Thyroid gland (tissue), 4 donors: ENCODE results near the gene FAM117A. TPM values are rescaled to one million over a fixed set of nuclear protein-coding genes. Genes with fewer than 3 reads are reported as not detected.

Experiments used
- DNase-seq, 2 donors: peaks; one replicate each; pipeline ENCODE4 v3.0.0-alpha.2; 2019
- H3K27ac ChIP-seq, 3 donors: fragments of 200-600 bp; sonication (generic); 1 replicate in 2 of 3; 2 replicates in 1 of 3; pipeline ENCODE4 v1.5.1; 2016 to 2019; ENCODE audit warnings: mild to moderate bottlenecking in 1 of 3, moderate library complexity in 1 of 3
- H3K27me3 ChIP-seq: fragments of 200-600 bp; sonication (generic); one replicate; pipeline ENCODE4 v1.5.1; 2019
- H3K36me3 ChIP-seq, 2 donors: fragments of 200-600 bp; sonication (generic); one replicate each; pipeline ENCODE4 v1.5.1; 2016 to 2019
- H3K4me1 ChIP-seq, 2 donors: fragments of 200-600 bp; sonication (generic); one replicate each; pipeline ENCODE4 v1.5.1; 2017 to 2019
- H3K4me3 ChIP-seq, 3 donors: fragments of 200-600 bp; sonication (generic); replicated peaks in 1 of 3; 1 replicate in 2 of 3; 2 replicates in 1 of 3; pipeline ENCODE4 v1.5.1; 2016; ENCODE audit warnings: mild to moderate bottlenecking in 1 of 3
- H3K9me3 ChIP-seq: fragments of 200-600 bp; sonication (generic); one replicate; pipeline ENCODE4 v1.5.1; 2017
- POLR2A ChIP-seq, 2 donors: fragments of 450-650 bp; IDR thresholded peaks; one replicate each; pipeline ENCODE4 v1.6.1; 2017; ENCODE audit warnings: antibody characterized with exemption in 2 of 2, mild to moderate bottlenecking in 2 of 2, moderate library complexity in 1 of 2
- WGBS, 2 donors: methylation state at CpG; one replicate each; pipeline ENCODE4 v1.1.5; 2017; 5-methylcytosine and 5-hydroxymethylcytosine counted together
- intact Hi-C: fragments of 100-400 bp; cut with DNase I; formaldehyde crosslinking; loops from one replicate; pipeline ENCODE4 v1.15.1; 2023
- total RNA-seq, 4 donors: library from RNA; depleted of rRNA; stranded (reverse); fragments of >200 nt; gene quantifications; one replicate each; pipeline ENCODE4 v1.2.3, GENCODE V29; 2016
- TF ChIP-seq, protein P1 (sequence below), 6 experiments: fragments of 200-600 bp in 3 of 6; fragments of 450-650 bp in 3 of 6; sonication (generic) in 3 of 6; IDR thresholded peaks; one replicate each; pipeline ENCODE4 v1.5.1; 2016 to 2019; ENCODE audit warnings: antibody characterized with exemption in 6 of 6, mild to moderate bottlenecking in 2 of 6, inconsistent platforms in 1 of 6, moderate library complexity in 1 of 6

FAM117A gene
- total RNA-seq, 4 donors from 2014 or later = 12.4 to 41.5 (median 23.3) TPM

DNA sequence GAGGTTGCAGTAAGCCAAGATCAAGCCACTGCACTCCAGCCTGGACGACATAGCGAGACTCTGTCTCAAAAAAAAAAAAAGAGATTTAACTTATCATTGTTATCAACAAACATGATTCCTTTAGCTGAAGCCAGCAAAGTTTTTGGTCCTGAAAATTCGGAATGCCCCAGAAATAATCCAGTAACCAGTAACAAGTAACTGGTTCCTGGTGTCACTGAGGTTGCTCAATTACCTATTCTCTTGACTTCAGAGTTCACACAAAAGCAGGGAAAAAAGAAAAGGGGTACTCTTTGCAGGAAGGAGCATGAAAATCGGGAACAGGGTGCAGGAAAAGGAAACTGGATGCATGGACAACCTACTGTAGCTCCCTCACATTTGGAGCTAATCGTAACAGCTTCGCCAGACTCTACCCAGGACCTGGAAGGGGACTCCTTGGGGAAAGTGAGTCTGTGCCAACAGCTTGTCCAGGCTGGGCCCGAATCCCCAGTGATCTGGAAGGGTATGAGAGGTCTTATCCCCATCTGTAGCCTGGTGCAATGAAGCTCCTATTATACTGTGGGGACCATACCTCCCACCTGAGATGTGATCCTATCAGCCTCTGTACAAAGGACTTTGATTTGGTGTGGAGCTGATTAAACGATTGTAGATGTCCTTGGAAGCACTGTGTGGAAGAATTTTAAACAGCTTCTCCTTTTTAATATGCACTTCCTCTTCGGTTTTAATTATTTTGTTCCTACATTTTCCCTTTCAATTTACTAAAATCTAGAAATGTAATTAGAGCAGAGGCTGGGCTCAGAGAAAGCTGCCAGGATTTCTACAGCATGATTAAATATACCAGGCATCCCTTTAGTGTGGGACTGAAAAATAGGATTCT, 82.6 kb downstream of the FAM117A start:
- intact Hi-C loops = no loop called here

GRCh38 chr17:49680314-49680713, 83.6 kb downstream of the FAM117A start:
- H3K4me3 ChIP-seq = no peak overlapping the region
- H3K9me3 ChIP-seq = no peaks in the 10 kb centered on the region
- H3K36me3 ChIP-seq = no peaks in the 10 kb centered on the region
- no peak overlapping the region for H3K27ac ChIP-seq
- peaks cover 14 to 19% of the 10 kb centered on the region in 2 donors for H3K4me1 ChIP-seq
- intact Hi-C loops = no loop called here
- WGBS, 2 donors = 75 to 76% methylated on average over 6 of the region's 6 CpGs
- no peak for DNase-seq
- TF ChIP-seq POLR2A (IDR thresholded peaks at IDR 0.05) = no peak
- TF ChIP-seq, protein P1, sequence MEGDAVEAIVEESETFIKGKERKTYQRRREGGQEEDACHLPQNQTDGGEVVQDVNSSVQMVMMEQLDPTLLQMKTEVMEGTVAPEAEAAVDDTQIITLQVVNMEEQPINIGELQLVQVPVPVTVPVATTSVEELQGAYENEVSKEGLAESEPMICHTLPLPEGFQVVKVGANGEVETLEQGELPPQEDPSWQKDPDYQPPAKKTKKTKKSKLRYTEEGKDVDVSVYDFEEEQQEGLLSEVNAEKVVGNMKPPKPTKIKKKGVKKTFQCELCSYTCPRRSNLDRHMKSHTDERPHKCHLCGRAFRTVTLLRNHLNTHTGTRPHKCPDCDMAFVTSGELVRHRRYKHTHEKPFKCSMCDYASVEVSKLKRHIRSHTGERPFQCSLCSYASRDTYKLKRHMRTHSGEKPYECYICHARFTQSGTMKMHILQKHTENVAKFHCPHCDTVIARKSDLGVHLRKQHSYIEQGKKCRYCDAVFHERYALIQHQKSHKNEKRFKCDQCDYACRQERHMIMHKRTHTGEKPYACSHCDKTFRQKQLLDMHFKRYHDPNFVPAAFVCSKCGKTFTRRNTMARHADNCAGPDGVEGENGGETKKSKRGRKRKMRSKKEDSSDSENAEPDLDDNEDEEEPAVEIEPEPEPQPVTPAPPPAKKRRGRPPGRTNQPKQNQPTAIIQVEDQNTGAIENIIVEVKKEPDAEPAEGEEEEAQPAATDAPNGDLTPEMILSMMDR (IDR thresholded peaks at IDR 0.05) = no peak
- no peaks in the 10 kb centered on the region for H3K27me3 ChIP-seq

More for the DNA sequence above, 82.6 kb downstream of the FAM117A start:
- no peak for DNase-seq
- Histone ChIP-seq H3K36me3 (no peaks in the 10 kb centered on the region), H3K4me3 (no peak overlapping the region), H3K4me1 (peaks cover 4 to 9% of the 10 kb centered on the region in 2 donors), H3K27me3 (no peaks in the 10 kb centered on the region), H3K27ac (no peak overlapping the region), H3K9me3 (no peaks in the 10 kb centered on the region)
- TF ChIP-seq, protein P1 (IDR thresholded peaks at IDR 0.05) = no peak
- TF ChIP-seq POLR2A (IDR thresholded peaks at IDR 0.05) = no peak
- WGBS, 2 donors = 74 to 79% methylated on average over 9 of the region's 9 CpGs

DNA sequence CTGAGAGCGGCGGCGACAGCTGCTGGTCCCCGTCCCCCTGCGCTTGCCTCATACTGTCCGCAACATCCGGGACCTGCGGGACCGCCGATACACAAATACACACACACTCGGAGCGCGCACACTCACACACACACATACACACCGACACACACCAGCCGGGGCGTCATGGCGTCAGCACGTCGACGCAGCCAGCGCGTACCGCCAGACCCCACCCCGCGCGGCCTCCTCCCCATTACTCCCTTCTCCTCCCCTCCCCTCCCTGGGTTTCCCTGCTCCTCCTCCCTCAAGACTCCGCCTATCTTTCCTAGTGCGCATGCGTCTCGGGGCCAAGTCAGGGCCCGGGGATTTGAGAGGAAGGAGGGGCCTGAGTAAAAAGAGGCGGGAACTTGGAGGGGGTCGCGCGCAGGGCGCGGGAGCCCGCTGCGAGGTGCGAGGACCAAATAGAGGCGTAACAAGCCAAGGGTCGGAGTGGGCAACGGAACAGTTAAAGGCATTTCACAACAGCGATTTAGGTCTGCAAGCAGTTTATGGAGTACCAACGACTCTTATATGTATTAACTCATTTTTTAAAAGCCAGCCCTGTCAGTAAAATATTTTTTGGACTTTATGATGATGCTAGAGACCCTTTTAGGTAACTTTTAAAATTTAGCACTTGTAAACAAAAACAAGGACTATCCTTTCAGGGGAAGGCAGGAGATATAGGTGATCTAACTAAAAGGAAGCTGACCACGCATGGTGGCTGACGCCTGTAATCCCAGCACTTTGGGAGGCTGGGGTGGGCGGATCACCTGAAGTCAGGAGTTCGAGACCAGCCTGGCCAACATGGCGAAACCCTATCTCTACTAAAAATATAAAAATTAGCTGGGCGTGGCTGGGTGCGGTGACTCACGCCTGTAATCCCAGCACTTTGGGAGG, 85.7 kb downstream of the FAM117A start, which contains the start of gene SPOP:
SPOP (minus strand) TSS at position 165 of the 915 bp plus-strand sequence. CDS start 55,287 bp downstream, outside the sequence.
- Histone ChIP-seq H3K4me1 (peaks cover 24 to 26% of the 10 kb centered on the region in 2 donors), H3K36me3 (no peaks in the 10 kb centered on the region), H3K27me3 (no peaks in the 10 kb centered on the region), H3K4me3 (peak within 1 kb of the TSS; percentile 3 to 53 (median 18)), H3K27ac (peak within 1 kb of the TSS; percentile 89 to 98 (median 98)), H3K9me3 (no peaks in the 10 kb centered on the region)
- peak in 1 of 2 donors; percentile 72 for TF ChIP-seq POLR2A (IDR thresholded peaks at IDR 0.05)
- TF ChIP-seq, protein P1 (IDR thresholded peaks at IDR 0.05) = no peak
- 16 to 19% methylated on average over 44 to 53 of the region's 53 CpGs for WGBS, 2 donors
- intact Hi-C loops = no loop called here
- peak; percentile 99 for DNase-seq

- no peaks in the 10 kb centered on the region for H3K36me3 ChIP-seq
- H3K27ac ChIP-seq = peak overlapping the region; percentile 89 to 98 (median 98)
- intact Hi-C loops = no loop called here
- TF ChIP-seq, protein P1 (IDR thresholded peaks at IDR 0.05) = peak in 2 of 6 experiments; percentile 0 to 4
- TF ChIP-seq POLR2A (IDR thresholded peaks at IDR 0.05) = no peak
- DNase-seq = peak; percentile 97 to 98
- WGBS, 2 donors = 1 to 2% methylated on average over 31 to 34 of the region's 34 CpGs
- no peaks in the 10 kb centered on the region for H3K27me3 ChIP-seq
- peaks cover 24 to 26% of the 10 kb centered on the region in 2 donors for H3K4me1 ChIP-seq
- peak overlapping the region; percentile 3 to 53 (median 18) for H3K4me3 ChIP-seq
- H3K9me3 ChIP-seq = no peaks in the 10 kb centered on the region
Observed at GRCh38 chr17:49677134-49677932, 86.6 kb downstream of the FAM117A start.
